Prostate gland (tissue), 2 donors: ENCODE data around the gene JUN. TPM values are rescaled to one million over a fixed set of nuclear protein-coding genes. Genes with fewer than 3 reads are reported as not detected.

Source experiments
- DNase-seq: peaks from one replicate; pipeline ENCODE4 v3.0.0-alpha.2; 2019; ENCODE audit warnings: low spot score
- H3K27ac ChIP-seq, 2 donors: fragments of 200-600 bp; sonication (generic); 2 replicates each; pipeline ENCODE4 v1.5.1; 2017 to 2019
- H3K27me3 ChIP-seq: fragments of 200-600 bp; sonication (generic); replicated peaks from 2 replicates; pipeline ENCODE4 v1.5.1; 2019; ENCODE audit not compliant: insufficient read depth
- H3K36me3 ChIP-seq, 2 donors: fragments of 200-600 bp; sonication (generic); 1 replicate in 1 of 2; 2 replicates in 1 of 2; pipeline versions ENCODE4 v1.5.1 to v1.8.1; 2017 to 2019
- H3K4me1 ChIP-seq: fragments of 200-600 bp; sonication (generic); replicated peaks from 2 replicates; pipeline ENCODE4 v1.5.1; 2019
- H3K4me3 ChIP-seq, 2 donors: fragments of 200-600 bp; sonication (generic); 2 replicates each; pipeline ENCODE4 v1.5.1; 2017 to 2019
- H3K9me3 ChIP-seq: fragments of 200-600 bp; sonication (generic); 2 replicates; pipeline ENCODE4 v1.5.1; 2017
- POLR2A ChIP-seq: fragments of 450-650 bp; IDR thresholded peaks from one replicate; pipeline ENCODE4 v1.6.1; 2016; ENCODE audit warnings: antibody characterized with exemption, mild to moderate bottlenecking
- POLR2AphosphoS5 ChIP-seq: sonication (generic); formaldehyde crosslinking; IDR thresholded peaks from one replicate; pipeline ENCODE4 v1.6.1; 2017; ENCODE audit warnings: antibody characterized with exemption
- WGBS: methylation state at CpG from one replicate; pipeline ENCODE4 v1.1.5; 2018; 5-methylcytosine and 5-hydroxymethylcytosine counted together
- intact Hi-C: fragments of 100-400 bp; cut with DNase I; formaldehyde crosslinking; loops from one replicate; pipeline ENCODE4 v1.14.2; 2022
- total RNA-seq, 2 donors: library from RNA; depleted of rRNA; stranded (reverse); fragments of >200 nt; gene quantifications; one replicate each; pipeline ENCODE4 v1.1.0, GENCODE V29; 2016
- TF ChIP-seq, protein P1 (sequence below), 4 experiments: fragments of 200-600 bp in 2 of 4; fragments of 450-650 bp in 2 of 4; sonication (generic) in 2 of 4; IDR thresholded peaks; 1 replicate in 3 of 4; 2 replicates in 1 of 4; pipeline ENCODE4 v1.5.1; 2016 to 2019; ENCODE audit warnings: antibody characterized with exemption in 4 of 4, mild to moderate bottlenecking in 2 of 4, moderate library complexity in 2 of 4

Gene JUN
- total RNA-seq, 2 donors from 2014 or later, result 154 to 303 TPM

- intact Hi-C loops, result loop anchor here (10.0 kb wide), 1 partner anchor 332 kb away; no protein-coding TSS in a partner anchor
- Histone ChIP-seq H3K4me3 (no peak overlapping the region), H3K27me3 (no peaks in the 10 kb centered on the region), H3K36me3 (no peaks in the 10 kb centered on the region), H3K4me1 (peaks cover 19% of the 10 kb centered on the region), H3K27ac (peak overlapping the region in 1 of 2 donors; percentile 90), H3K9me3 (no peaks in the 10 kb centered on the region)
- no peak for DNase-seq
- TF ChIP-seq POLR2A (no peak), POLR2AphosphoS5 (no peak)
- TF ChIP-seq, protein P1, sequence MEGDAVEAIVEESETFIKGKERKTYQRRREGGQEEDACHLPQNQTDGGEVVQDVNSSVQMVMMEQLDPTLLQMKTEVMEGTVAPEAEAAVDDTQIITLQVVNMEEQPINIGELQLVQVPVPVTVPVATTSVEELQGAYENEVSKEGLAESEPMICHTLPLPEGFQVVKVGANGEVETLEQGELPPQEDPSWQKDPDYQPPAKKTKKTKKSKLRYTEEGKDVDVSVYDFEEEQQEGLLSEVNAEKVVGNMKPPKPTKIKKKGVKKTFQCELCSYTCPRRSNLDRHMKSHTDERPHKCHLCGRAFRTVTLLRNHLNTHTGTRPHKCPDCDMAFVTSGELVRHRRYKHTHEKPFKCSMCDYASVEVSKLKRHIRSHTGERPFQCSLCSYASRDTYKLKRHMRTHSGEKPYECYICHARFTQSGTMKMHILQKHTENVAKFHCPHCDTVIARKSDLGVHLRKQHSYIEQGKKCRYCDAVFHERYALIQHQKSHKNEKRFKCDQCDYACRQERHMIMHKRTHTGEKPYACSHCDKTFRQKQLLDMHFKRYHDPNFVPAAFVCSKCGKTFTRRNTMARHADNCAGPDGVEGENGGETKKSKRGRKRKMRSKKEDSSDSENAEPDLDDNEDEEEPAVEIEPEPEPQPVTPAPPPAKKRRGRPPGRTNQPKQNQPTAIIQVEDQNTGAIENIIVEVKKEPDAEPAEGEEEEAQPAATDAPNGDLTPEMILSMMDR (IDR thresholded peaks at IDR 0.05), result no peak
- WGBS, result 50% methylated on average over 4 of the region's 4 CpGs
Observed at GRCh38 chr1:58812926-58813325, 29.1 kb upstream of the JUN start.

- Histone ChIP-seq H3K27ac (no peak overlapping the region), H3K27me3 (no peaks in the 10 kb centered on the region), H3K9me3 (no peaks in the 10 kb centered on the region), H3K4me1 (peaks cover 19% of the 10 kb centered on the region), H3K36me3 (no peaks in the 10 kb centered on the region), H3K4me3 (no peak overlapping the region)
- intact Hi-C loops, result loop anchor here (10.0 kb wide), 1 partner anchor 332 kb away; no protein-coding TSS in a partner anchor
- 61% methylated on average over 3 of the region's 3 CpGs for WGBS
- no peak for DNase-seq
- TF ChIP-seq, protein P1 (IDR thresholded peaks at IDR 0.05), result no peak
- TF ChIP-seq POLR2A (no peak), POLR2AphosphoS5 (no peak)
Observed at GRCh38 chr1:58812468-58812867, 28.6 kb upstream of the JUN start.

GRCh38 chr1:58811303-58811702 is 27.5 kb upstream of the JUN start:
- intact Hi-C loops, result loop anchor here (10.0 kb wide), 1 partner anchor 333 kb away; no protein-coding TSS in a partner anchor

GRCh38 chr1:58809325-58810010 is 25.6 kb upstream of the JUN start:
- peak; percentile 12 for TF ChIP-seq POLR2AphosphoS5
- TF ChIP-seq, protein P1 (IDR thresholded peaks at IDR 0.05), result no peak
- TF ChIP-seq POLR2A, result no peak
- peaks cover 9% of the 10 kb centered on the region for H3K4me1 ChIP-seq
- no peak for DNase-seq

More at GRCh38 chr1:58811303-58811702, 27.5 kb upstream of the JUN start:
- peak; percentile 73 for TF ChIP-seq POLR2AphosphoS5
- TF ChIP-seq, protein P1 (IDR thresholded peaks at IDR 0.05), result no peak
- Histone ChIP-seq H3K36me3 (no peaks in the 10 kb centered on the region), H3K4me3 (no peak overlapping the region), H3K27ac (peak overlapping the region; percentile 7 to 40), H3K27me3 (no peaks in the 10 kb centered on the region), H3K9me3 (no peaks in the 10 kb centered on the region), H3K4me1 (peaks cover 13% of the 10 kb centered on the region)
- 30% methylated on average over 2 of the region's 2 CpGs for WGBS
- DNase-seq, result peak; percentile 61

DNA sequence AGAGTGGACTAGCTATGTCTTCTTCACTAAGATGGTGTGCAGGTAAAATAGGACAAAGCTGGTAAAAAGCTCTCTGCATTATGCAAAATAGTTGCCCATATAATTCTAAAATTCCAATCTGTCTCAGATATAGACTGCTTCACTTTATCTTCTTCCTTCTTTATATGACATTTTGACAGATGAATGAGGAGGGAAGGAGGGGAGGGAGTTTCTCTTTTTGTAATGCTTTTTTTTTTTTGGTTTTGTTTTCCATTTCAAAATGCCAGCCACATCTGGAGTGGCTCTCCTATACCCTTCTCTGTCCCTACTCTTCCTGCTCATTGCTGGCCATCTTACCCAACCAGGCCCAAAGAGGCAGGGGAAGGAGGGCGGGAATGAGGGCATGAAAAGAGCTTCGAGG is 24.2 kb upstream of the JUN start:
- no peak for TF ChIP-seq POLR2AphosphoS5
- TF ChIP-seq, protein P1 (IDR thresholded peaks at IDR 0.05), result no peak
- no peak for TF ChIP-seq POLR2A
- no peaks in the 10 kb centered on the region for H3K4me1 ChIP-seq
- H3K9me3 ChIP-seq, result no peaks in the 10 kb centered on the region
- no peak overlapping the region for H3K27ac ChIP-seq
- intact Hi-C loops, result no loop called here
- DNase-seq, result no peak
- H3K36me3 ChIP-seq, result no peaks in the 10 kb centered on the region
- H3K27me3 ChIP-seq, result no peaks in the 10 kb centered on the region
- no peak overlapping the region for H3K4me3 ChIP-seq
- WGBS, result 39% methylated on average over 2 of the region's 2 CpGs

More at GRCh38 chr1:58809325-58810010, 25.6 kb upstream of the JUN start:
- H3K27me3 ChIP-seq, result no peaks in the 10 kb centered on the region
- H3K4me3 ChIP-seq, result no peak overlapping the region
- no peaks in the 10 kb centered on the region for H3K9me3 ChIP-seq
- intact Hi-C loops, result loop anchor here (10.0 kb wide), 1 partner anchor 335 kb away; no protein-coding TSS in a partner anchor
- WGBS, result 45% methylated on average over 9 of the region's 9 CpGs
- H3K36me3 ChIP-seq, result no peaks in the 10 kb centered on the region
- peak overlapping the region in 1 of 2 donors; percentile 34 for H3K27ac ChIP-seq
